Activated CD4-positive, alpha-beta T cell treated with anti-CD3 and anti-CD28 coated beads for 36 hours (primary cell): ENCODE data around the gene CCDC12. TPM values are rescaled to one million over a fixed set of nuclear protein-coding genes. Genes with fewer than 3 reads are reported as not detected.

Source experiments
- ATAC-seq: fragments of 200-7000 bp; cut with Tn5 transposase; one replicate; pipeline ENCODE4 v1.10.0; 2021; ENCODE audit warnings: mild to moderate bottlenecking, moderate library complexity
- CTCF ChIA-PET: fragments of 350-600 bp; sonication (Branson Sonifier 250); formaldehyde crosslinking; loops from one replicate; lab custom pipeline; 2021; ENCODE audit warnings: antibody characterized with exemption; lab: Charles Lee
- POLR2A ChIA-PET: fragments of 350-600 bp; sonication (Branson Sonifier 250); formaldehyde crosslinking; loops from one replicate; lab custom pipeline; 2021; ENCODE audit warnings: antibody characterized with exemption, inconsistent platforms; lab: Charles Lee
- DNase-seq: peaks from one replicate; pipeline ENCODE4 v3.0.0-alpha.2; 2020
- H3K27ac Mint-ChIP-seq: one replicate; pipeline ENCODE4 v1.8.0; 2021; ENCODE audit warnings: mixed read lengths
- H3K27me3 Mint-ChIP-seq: one replicate; pipeline ENCODE4 v1.8.0; 2021; ENCODE audit warnings: mixed read lengths
- H3K36me3 Mint-ChIP-seq: one replicate; pipeline ENCODE4 v1.8.0; 2021; ENCODE audit warnings: low read depth, mixed read lengths
- H3K4me1 Mint-ChIP-seq: one replicate; pipeline ENCODE4 v1.8.0; 2021; ENCODE audit warnings: mixed read lengths
- H3K4me3 Mint-ChIP-seq: one replicate; pipeline ENCODE4 v1.8.0; 2021; ENCODE audit warnings: mild to moderate bottlenecking, moderate library complexity, mixed read lengths
- H3K9me3 Mint-ChIP-seq: one replicate; pipeline ENCODE4 v1.8.0; 2021; ENCODE audit warnings: low read depth, mixed read lengths
- intact Hi-C, 2 experiments: fragments of 100-400 bp; cut with DNase I in 1 of 2; cut with micrococcal nuclease in 1 of 2; formaldehyde crosslinking; loops; one replicate each; pipeline versions ENCODE4 v1.14.2 to v1.15.1; 2022 to 2024; cut with DNase I, micrococcal nuclease
- total RNA-seq, 2 experiments: library from RNA; stranded (reverse); gene quantifications; one replicate each; pipeline ENCODE4 v1.2.3, GENCODE V29; 2021

Gene CCDC12
- total RNA-seq, 2 experiments from 2014 or later = 45.4 to 47.8 TPM

- H3K36me3 Mint-ChIP-seq = peaks cover 20% of the 10 kb centered on the region
These were observed 1.8 kb upstream of the CCDC12 start for GRCh38 chr3:46978381-46978780.

GRCh38 chr3:46977811-46978195, 1.3 kb upstream of the CCDC12 start:
- peaks cover 62% of the 10 kb centered on the region for H3K4me1 Mint-ChIP-seq
- intact Hi-C loops = loop anchor here (2.0 to 5.0 kb wide), 5 partner anchors 404 to 1291 kb away; partner anchors contain the start of genes DHX30 (in 1 of the 2), PTPN23 (in 1 of the 2), SACM1L (in 1 of the 2) and SCAP (in 1 of the 2)
- POLR2A ChIA-PET = no interaction called here

More at GRCh38 chr3:46978381-46978780, 1.8 kb upstream of the CCDC12 start:
- Mint-ChIP-seq H3K9me3 (no peaks in the 10 kb centered on the region), H3K27me3 (no peaks in the 10 kb centered on the region), H3K4me3 (peak overlapping the region; percentile 92), H3K4me1 (peaks cover 58% of the 10 kb centered on the region), H3K27ac (peak overlapping the region; percentile 94)
- DNase-seq = no peak
- POLR2A ChIA-PET = no interaction called here
- CTCF ChIA-PET = no interaction called here
- intact Hi-C loops = loop anchor here (5.0 kb wide), 4 partner anchors 404 to 1291 kb away; partner anchors contain the start of genes PTPN23 (in 1 of the 2), SACM1L (in 1 of the 2), SCAP (in 1 of the 2) and SMARCC1 (in 1 of the 2)
- no peak for ATAC-seq

GRCh38 chr3:46974421-46975171, 1.9 kb downstream of the CCDC12 start:
- peaks cover 76% of the 10 kb centered on the region for H3K4me1 Mint-ChIP-seq
- H3K27me3 Mint-ChIP-seq = no peaks in the 10 kb centered on the region
- DNase-seq = no peak
- ChIA-PET CTCF (interaction anchor here (0.6 kb wide), 2 partner anchors 40 to 1105 kb away, joined by 3 read pairs; no protein-coding TSS in a partner anchor), POLR2A (no interaction called here)
- intact Hi-C loops = loop anchor here (5.0 kb wide), 4 partner anchors 408 to 1287 kb away; partner anchors contain the start of genes PTPN23 (in 1 of the 2), SACM1L (in 1 of the 2), SCAP (in 1 of the 2) and SMARCC1 (in 1 of the 2)
- H3K36me3 Mint-ChIP-seq = peaks cover 34% of the 10 kb centered on the region
- no peak for ATAC-seq
- no peaks in the 10 kb centered on the region for H3K9me3 Mint-ChIP-seq
- peak overlapping the region; percentile 70 for H3K27ac Mint-ChIP-seq
- H3K4me3 Mint-ChIP-seq = peak overlapping the region; percentile 92

More at GRCh38 chr3:46977811-46978195, 1.3 kb upstream of the CCDC12 start:
- ATAC-seq = no peak
- CTCF ChIA-PET = no interaction called here
- Mint-ChIP-seq H3K4me3 (peak overlapping the region; percentile 92), H3K36me3 (peaks cover 21% of the 10 kb centered on the region), H3K9me3 (no peaks in the 10 kb centered on the region), H3K27me3 (no peaks in the 10 kb centered on the region), H3K27ac (peak overlapping the region; percentile 87)
- DNase-seq = peak; percentile 7

- CTCF ChIA-PET = no interaction called here
- DNase-seq = no peak
These were observed 4.1 kb downstream of the CCDC12 start for GRCh38 chr3:46972396-46972795.

GRCh38 chr3:46971742-46972141, 4.8 kb downstream of the CCDC12 start:
- H3K9me3 Mint-ChIP-seq = no peaks in the 10 kb centered on the region
- ChIA-PET POLR2A (no interaction called here), CTCF (no interaction called here)
- H3K4me1 Mint-ChIP-seq = peaks cover 85% of the 10 kb centered on the region
- peaks cover 34% of the 10 kb centered on the region for H3K36me3 Mint-ChIP-seq
- H3K27me3 Mint-ChIP-seq = no peaks in the 10 kb centered on the region
- H3K27ac Mint-ChIP-seq = peak overlapping the region; percentile 62
- intact Hi-C loops = no loop called here
- no peak overlapping the region for H3K4me3 Mint-ChIP-seq
- no peak for DNase-seq
- ATAC-seq = no peak

More at GRCh38 chr3:46972396-46972795, 4.1 kb downstream of the CCDC12 start:
- Mint-ChIP-seq H3K4me3 (no peak overlapping the region), H3K9me3 (no peaks in the 10 kb centered on the region), H3K36me3 (peaks cover 34% of the 10 kb centered on the region), H3K27me3 (no peaks in the 10 kb centered on the region), H3K4me1 (peaks cover 84% of the 10 kb centered on the region), H3K27ac (peak overlapping the region; percentile 77)
- intact Hi-C loops = no loop called here
- no peak for ATAC-seq
- POLR2A ChIA-PET = no interaction called here

- CTCF ChIA-PET = no interaction called here
- Mint-ChIP-seq H3K4me1 (peaks cover 90% of the 10 kb centered on the region), H3K4me3 (no peak overlapping the region), H3K9me3 (no peaks in the 10 kb centered on the region), H3K36me3 (peaks cover 31% of the 10 kb centered on the region), H3K27ac (peak overlapping the region; percentile 62), H3K27me3 (no peaks in the 10 kb centered on the region)
- POLR2A ChIA-PET = no interaction called here
- ATAC-seq (no peak), DNase-seq (no peak)
- intact Hi-C loops = no loop called here
These were observed 5.4 kb downstream of the CCDC12 start for GRCh38 chr3:46971151-46971550.

GRCh38 chr3:46970391-46971091, 6.0 kb downstream of the CCDC12 start:
- Mint-ChIP-seq H3K4me3 (no peak overlapping the region), H3K27me3 (no peaks in the 10 kb centered on the region), H3K27ac (no peak overlapping the region), H3K9me3 (no peaks in the 10 kb centered on the region), H3K4me1 (peaks cover 93% of the 10 kb centered on the region), H3K36me3 (peaks cover 28% of the 10 kb centered on the region)
- intact Hi-C loops = no loop called here
- ChIA-PET CTCF (interaction anchor here (0.5 kb wide), 1 partner anchor 74 kb away, joined by 4 read pairs; no protein-coding TSS in a partner anchor), POLR2A (interaction anchor here (1.2 kb wide), 1 partner anchor 11 kb away, joined by 3 read pairs; no protein-coding TSS in a partner anchor)
- no peak for DNase-seq
- ATAC-seq = no peak

- peak overlapping the region; percentile 20 for H3K27ac Mint-ChIP-seq
- H3K4me3 Mint-ChIP-seq = no peak overlapping the region
- POLR2A ChIA-PET = interaction anchor here (1.2 kb wide), 1 partner anchor 12 kb away, joined by 3 read pairs; no protein-coding TSS in a partner anchor
- H3K9me3 Mint-ChIP-seq = no peaks in the 10 kb centered on the region
- no peaks in the 10 kb centered on the region for H3K27me3 Mint-ChIP-seq
- ATAC-seq (no peak), DNase-seq (no peak)
- intact Hi-C loops = no loop called here
- CTCF ChIA-PET = no interaction called here
- peaks cover 19% of the 10 kb centered on the region for H3K36me3 Mint-ChIP-seq
- H3K4me1 Mint-ChIP-seq = peaks cover 87% of the 10 kb centered on the region
These were observed 7.6 kb downstream of the CCDC12 start for GRCh38 chr3:46968783-46969428.

GRCh38 chr3:46966811-46967210, 9.7 kb downstream of the CCDC12 start:
- intact Hi-C loops = no loop called here
- no peak for DNase-seq
- Mint-ChIP-seq H3K4me1 (peaks cover 84% of the 10 kb centered on the region), H3K36me3 (peaks cover 15% of the 10 kb centered on the region), H3K9me3 (no peaks in the 10 kb centered on the region), H3K4me3 (no peak overlapping the region), H3K27me3 (no peaks in the 10 kb centered on the region), H3K27ac (peak overlapping the region; percentile 53)
- ATAC-seq = peak; percentile 33
- ChIA-PET CTCF (interaction anchor here (0.8 to 1.2 kb wide), 2 partner anchors 8 to 32 kb away, joined by 3 to 5 read pairs; no protein-coding TSS in a partner anchor), POLR2A (interaction anchor here (1.6 to 3.2 kb wide), 2 partner anchors 9 to 14 kb away, joined by 5 to 12 read pairs; partner anchors contain the start of gene NBEAL2)

GRCh38 chr3:46965151-46965550, 11.4 kb downstream of the CCDC12 start:
- no peak overlapping the region for H3K4me3 Mint-ChIP-seq
- CTCF ChIA-PET = interaction anchor here (0.6 kb wide), 1 partner anchor 36 kb away, joined by 3 read pairs; no protein-coding TSS in a partner anchor

More at GRCh38 chr3:46965151-46965550, 11.4 kb downstream of the CCDC12 start:
- POLR2A ChIA-PET = interaction anchor here (0.6 to 3.2 kb wide), 2 partner anchors 8 to 15 kb away, joined by 6 to 12 read pairs; partner anchors contain the start of gene NBEAL2
- peak; percentile 48 for DNase-seq
- Mint-ChIP-seq H3K36me3 (peaks cover 15% of the 10 kb centered on the region), H3K9me3 (no peaks in the 10 kb centered on the region), H3K4me1 (peaks cover 84% of the 10 kb centered on the region), H3K27me3 (no peaks in the 10 kb centered on the region), H3K27ac (no peak overlapping the region)
- intact Hi-C loops = no loop called here
- ATAC-seq = peak; percentile 45
